GM12801 (cell line): ENCODE measurements around the gene FAM107B.

ENCODE experiments used
- TF ChIP-seq, protein P1 (sequence below): IDR thresholded peaks from one replicate; pipeline ENCODE4 v1.5.1; 2011; ENCODE audit warnings: control low read depth; ENCODE audit not compliant: insufficient read length; ENCODE audit errors: extremely low read depth

Gene FAM107B

DNA sequence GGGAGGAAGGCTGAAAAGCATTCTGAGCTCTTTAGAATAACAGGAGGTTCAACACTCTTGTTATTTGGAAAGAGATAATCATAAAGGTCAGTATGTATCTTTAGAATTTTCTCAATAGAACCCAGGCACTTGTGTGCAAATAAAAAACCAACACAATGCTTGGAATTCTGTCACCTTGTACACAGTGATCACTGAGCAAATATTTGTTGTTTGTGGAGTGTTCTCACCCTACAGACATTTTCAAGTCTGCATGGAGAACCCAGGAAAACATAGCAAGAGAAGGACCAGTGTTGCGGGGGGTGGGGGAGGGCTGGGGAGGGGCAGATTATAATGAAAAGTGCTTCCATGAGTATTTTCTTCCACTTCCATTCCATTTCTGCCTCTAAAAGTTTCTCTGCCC, 87.4 kb downstream of the FAM107B start:
- TF ChIP-seq, protein P1, sequence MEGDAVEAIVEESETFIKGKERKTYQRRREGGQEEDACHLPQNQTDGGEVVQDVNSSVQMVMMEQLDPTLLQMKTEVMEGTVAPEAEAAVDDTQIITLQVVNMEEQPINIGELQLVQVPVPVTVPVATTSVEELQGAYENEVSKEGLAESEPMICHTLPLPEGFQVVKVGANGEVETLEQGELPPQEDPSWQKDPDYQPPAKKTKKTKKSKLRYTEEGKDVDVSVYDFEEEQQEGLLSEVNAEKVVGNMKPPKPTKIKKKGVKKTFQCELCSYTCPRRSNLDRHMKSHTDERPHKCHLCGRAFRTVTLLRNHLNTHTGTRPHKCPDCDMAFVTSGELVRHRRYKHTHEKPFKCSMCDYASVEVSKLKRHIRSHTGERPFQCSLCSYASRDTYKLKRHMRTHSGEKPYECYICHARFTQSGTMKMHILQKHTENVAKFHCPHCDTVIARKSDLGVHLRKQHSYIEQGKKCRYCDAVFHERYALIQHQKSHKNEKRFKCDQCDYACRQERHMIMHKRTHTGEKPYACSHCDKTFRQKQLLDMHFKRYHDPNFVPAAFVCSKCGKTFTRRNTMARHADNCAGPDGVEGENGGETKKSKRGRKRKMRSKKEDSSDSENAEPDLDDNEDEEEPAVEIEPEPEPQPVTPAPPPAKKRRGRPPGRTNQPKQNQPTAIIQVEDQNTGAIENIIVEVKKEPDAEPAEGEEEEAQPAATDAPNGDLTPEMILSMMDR = no peak

DNA sequence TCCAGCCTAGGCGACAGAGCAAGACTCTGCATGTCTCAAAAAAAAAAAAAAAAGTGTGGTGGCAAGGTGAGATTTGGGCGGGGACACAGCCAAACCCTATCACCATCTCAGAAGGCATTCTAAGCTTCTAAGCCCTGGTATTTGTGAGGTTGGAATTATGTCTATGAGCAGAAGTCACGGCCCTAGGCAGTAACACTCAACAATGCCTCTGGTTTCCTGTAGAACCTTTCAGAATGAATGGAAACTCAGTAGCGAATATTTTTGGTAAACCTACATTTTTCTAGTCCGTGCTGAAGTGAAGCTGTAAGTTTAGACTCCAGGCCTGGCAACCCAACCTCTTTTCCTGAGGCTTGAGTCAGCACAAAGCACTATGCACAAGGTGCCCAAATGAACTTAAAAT, 88.3 kb downstream of the FAM107B start:
- TF ChIP-seq, protein P1 = no peak

- TF ChIP-seq, protein P1 = no peak
Observed at GRCh38 chr10:14684354-14684753, 90.3 kb downstream of the FAM107B start.

DNA sequence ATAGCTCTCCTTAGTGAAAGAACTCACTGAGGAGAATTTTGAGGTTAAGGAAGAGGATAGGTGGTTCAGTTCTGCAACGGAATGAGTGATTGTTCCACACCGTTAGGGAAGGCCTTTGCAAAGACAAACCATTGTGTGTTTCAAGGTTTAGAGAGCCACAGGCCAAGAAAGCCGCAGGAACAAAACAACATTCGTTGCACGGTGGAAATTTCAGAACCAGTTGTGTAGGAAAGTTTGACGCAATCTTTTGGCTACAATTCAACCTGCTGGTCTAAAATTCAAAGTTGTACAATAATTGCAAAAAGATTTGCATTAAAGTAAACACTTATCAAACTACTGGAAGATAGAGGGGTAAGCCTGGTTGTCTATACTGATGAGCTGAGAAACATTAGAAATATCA, 91.4 kb downstream of the FAM107B start:
- TF ChIP-seq, protein P1 = no peak

DNA sequence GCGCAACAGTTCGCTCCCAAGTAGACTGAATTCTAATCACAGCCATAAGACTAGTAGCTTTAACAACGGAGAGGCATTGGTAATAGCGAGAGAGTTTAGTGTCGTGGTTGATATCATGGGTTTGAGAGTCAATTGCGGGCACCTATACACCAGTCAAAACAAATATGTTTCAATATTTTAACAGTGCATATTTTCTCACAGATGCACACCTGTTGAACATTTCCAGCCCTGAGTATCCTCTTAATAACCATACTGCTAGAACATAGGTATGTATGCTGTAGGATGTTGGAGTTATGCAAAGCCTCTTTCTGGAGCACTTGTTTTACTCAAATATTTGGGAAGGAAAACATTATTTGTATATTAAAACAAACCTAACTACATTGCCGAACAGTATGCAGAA, 92.9 kb downstream of the FAM107B start:
- TF ChIP-seq, protein P1 = no peak

- TF ChIP-seq, protein P1 = no peak
Observed at GRCh38 chr10:14681305-14681704, 93.4 kb downstream of the FAM107B start.

GRCh38 chr10:14678637-14679036, 96.1 kb downstream of the FAM107B start:
- TF ChIP-seq, protein P1 = no peak

DNA sequence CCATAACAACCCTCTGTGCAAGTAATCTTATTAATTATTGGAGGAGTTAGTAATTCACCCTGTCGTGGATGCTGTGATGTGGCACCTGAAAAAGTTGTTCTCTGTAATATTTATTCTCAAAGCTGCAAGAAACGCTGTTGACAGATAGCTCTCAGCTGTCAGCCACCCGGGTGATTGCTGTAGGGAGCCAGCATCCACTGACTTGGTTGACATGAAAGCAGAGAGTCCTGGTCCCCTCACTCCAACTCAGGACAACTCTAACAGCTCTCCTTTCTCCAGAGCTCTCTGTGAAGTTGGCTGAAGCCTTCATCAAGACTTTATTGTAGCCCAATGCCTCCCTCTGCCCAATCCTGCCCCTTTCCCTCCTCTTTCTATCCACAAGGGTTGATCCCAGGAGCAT, 98.0 kb downstream of the FAM107B start:
- TF ChIP-seq, protein P1 = no peak
